ENCODE data around the gene CARD11. TPM values are rescaled to one million over a fixed set of nuclear protein-coding genes. Genes with fewer than 3 reads are reported as not detected.

CARD11 gene
- total RNA-seq, 4 donors from 2014 or later = 0.96 to 47.5 (median 6.6) TPM

DNA sequence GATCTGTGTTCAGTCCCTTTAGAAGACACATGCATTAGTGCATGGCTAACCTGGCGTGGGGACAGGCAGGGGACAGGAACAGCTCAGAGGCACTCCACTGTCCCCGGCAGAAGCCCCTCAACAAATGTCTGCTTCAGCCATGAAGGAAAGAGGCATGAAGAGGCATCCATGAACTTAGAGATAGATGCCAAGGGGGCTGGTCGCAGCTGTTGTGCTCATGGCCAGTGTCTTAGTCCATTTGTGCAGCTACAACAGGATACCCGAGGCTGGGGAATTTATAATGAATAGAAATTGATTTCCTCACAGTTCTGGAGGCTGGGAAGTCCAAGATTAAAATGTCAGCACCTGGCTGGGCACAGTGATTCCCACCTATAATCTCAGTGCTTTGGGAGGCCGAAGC is 185.0 kb downstream of the CARD11 start:
- in situ Hi-C loops (cut with MboI; ENCODE audit: low pct_ligation_motif_present in 1 of 4, low pct_unique_long_range_greater_than_20kb in 1 of 4, low sequenced_read_pairs in 3 of 4) = loop anchor here in 2 of 4 donors (25.0 kb wide), 1 partner anchor 1029 kb away; no protein-coding TSS in a partner anchor
- intact Hi-C loops (cut with DNase I; ENCODE audit: low total_unique reads) = no loop called here
- Histone ChIP-seq H3K27ac (no peak overlapping the region), H3K4me3 (no peak overlapping the region), H3K4me1 (peaks cover under 1 to 8% (median 6%) of the 10 kb centered on the region in 4 donors), H3K9me3 (no peaks in the 10 kb centered on the region), H3K27me3 (no peaks in the 10 kb centered on the region), H3K36me3 (no peaks in the 10 kb centered on the region)
- TF ChIP-seq EP300 (IDR thresholded peaks at IDR 0.05; ENCODE audit: low read depth) (no peak), CTCF (IDR thresholded peaks at IDR 0.05) (no peak), POLR2AphosphoS5 (IDR thresholded peaks at IDR 0.05) (no peak)
- DNase-seq = no peak
- WGBS, 2 donors (ENCODE audit: low coverage in 1 of 2) = 86 to 89% methylated on average over 4 to 5 of the region's 5 CpGs

GRCh38 chr7:2856388-2857169 is 187.1 kb downstream of the CARD11 start:
- intact Hi-C loops (cut with DNase I; ENCODE audit: low total_unique reads) = no loop called here
- TF ChIP-seq POLR2AphosphoS5 (IDR thresholded peaks at IDR 0.05) (no peak), CTCF (IDR thresholded peaks at IDR 0.05) (no peak), POLR2A (IDR thresholded peaks at IDR 0.05) (no peak), EP300 (IDR thresholded peaks at IDR 0.05; ENCODE audit: low read depth) (no peak)
- no peak for DNase-seq
- Histone ChIP-seq H3K27me3 (no peaks in the 10 kb centered on the region), H3K36me3 (no peaks in the 10 kb centered on the region), H3K9me3 (no peaks in the 10 kb centered on the region), H3K4me1 (no peaks in the 10 kb centered on the region), H3K4me3 (no peak overlapping the region), H3K27ac (no peak overlapping the region)
- WGBS, 2 donors (ENCODE audit: low coverage in 1 of 2) = 78 to 100% methylated on average over 1 to 5 of the region's 5 CpGs
- in situ Hi-C loops (cut with MboI; ENCODE audit: low pct_ligation_motif_present in 1 of 4, low pct_unique_long_range_greater_than_20kb in 1 of 4, low sequenced_read_pairs in 3 of 4) = loop anchor here in 2 of 4 donors (25.0 kb wide), 1 partner anchor 1031 kb away; no protein-coding TSS in a partner anchor

Other genes with a start within 250 kb of the CARD11 start
- gene GNA12, start 199.6 kb downstream of the CARD11 start, total RNA-seq = 10 to 100 TPM; 18.9 to 39.6 (median 22.2) TPM